ENCODE data around the gene STX8. TPM values are rescaled to one million over a fixed set of nuclear protein-coding genes. Genes with fewer than 3 reads are reported as not detected.

The STX8 gene
- total RNA-seq, 1 donor: 77.5 TPM

DNA sequence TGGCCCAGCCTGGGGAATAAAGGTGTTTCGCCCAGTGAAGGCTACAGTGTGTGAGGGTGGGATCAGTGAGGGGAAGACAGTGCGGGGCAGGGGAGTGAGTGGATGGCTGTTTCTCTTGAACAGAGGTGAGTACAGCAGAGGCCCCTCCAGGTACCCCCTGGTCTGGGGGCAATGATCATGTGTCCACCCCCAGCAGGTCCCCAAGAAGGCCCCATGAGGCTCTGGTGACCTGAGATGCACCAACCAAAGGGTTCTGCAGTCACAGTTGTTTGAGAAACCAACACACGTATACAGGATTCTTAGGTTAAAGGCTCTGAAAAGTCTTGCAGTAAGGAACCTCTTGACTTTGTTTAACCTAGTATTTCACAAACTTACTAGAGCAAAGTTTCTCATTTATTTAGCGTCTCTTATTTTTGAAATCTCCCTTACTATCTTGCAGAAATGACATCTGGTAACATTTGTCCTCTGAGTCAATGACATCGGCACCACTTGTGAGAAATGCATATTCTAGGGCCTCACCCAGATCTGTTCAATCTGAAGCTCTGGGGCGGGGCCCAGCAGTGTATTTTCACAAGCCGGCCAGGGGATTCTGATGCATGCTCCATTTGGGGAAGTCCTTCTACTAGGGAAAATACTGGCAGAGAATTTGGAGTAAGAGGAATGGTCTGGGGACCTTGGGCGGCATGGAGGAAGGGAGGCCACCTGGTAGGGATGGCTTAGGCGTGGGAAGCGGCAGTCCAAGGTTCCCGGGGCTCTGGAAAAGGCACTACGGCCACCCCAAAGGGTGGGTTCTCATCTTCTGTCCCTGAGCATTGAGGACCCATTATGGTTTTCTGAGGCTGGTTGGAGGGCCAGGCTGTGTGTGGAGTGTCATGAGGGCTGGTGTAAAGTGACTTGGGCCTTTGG is 337.0 kb downstream of the STX8 start:
- TF ChIP-seq, protein P1, sequence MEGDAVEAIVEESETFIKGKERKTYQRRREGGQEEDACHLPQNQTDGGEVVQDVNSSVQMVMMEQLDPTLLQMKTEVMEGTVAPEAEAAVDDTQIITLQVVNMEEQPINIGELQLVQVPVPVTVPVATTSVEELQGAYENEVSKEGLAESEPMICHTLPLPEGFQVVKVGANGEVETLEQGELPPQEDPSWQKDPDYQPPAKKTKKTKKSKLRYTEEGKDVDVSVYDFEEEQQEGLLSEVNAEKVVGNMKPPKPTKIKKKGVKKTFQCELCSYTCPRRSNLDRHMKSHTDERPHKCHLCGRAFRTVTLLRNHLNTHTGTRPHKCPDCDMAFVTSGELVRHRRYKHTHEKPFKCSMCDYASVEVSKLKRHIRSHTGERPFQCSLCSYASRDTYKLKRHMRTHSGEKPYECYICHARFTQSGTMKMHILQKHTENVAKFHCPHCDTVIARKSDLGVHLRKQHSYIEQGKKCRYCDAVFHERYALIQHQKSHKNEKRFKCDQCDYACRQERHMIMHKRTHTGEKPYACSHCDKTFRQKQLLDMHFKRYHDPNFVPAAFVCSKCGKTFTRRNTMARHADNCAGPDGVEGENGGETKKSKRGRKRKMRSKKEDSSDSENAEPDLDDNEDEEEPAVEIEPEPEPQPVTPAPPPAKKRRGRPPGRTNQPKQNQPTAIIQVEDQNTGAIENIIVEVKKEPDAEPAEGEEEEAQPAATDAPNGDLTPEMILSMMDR (IDR thresholded peaks at IDR 0.05; ENCODE audit: insufficient read depth, low read length): no peak
- H3K4me3 ChIP-seq (ENCODE audit: low read depth, low read length): no peak overlapping the region
- no peak for DNase-seq (ENCODE audit: low read depth)

DNA sequence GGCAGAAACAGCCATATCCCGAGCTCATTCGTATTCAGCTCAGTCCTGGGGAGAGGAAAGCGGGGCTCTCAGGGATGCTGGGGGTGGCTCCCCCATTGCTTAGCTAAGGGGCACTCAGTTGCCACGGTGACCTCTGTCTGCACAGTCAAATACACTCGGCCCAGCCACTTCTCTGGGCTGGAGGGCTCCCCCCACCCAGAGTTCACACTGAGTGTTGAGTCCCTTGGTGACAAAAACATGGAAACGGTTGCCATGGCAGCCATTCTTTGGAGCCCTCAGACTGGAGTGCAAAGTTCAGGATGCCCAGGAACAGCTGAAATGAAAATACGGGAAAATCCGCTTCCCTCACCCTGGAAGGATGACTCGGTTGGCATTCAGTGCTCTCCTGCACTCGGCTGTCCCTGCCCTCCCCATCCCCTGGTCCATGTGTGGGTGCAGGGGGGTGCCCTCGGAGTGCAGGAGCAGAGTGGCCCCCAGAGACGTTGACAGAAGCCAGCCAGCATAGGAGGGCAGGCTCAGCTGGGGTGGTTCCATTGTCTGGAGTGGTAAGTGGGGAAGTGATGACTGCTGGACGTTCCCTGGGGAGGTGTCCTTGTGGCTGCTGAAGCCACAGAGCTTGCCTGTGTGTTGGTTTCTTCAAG is 337.8 kb downstream of the STX8 start:
- DNase-seq (ENCODE audit: low read depth): no peak
- H3K4me3 ChIP-seq (ENCODE audit: low read depth, low read length): no peak overlapping the region
- TF ChIP-seq, protein P1 (IDR thresholded peaks at IDR 0.05; ENCODE audit: insufficient read depth, low read length): no peak

GRCh38 chr17:9237053-9237410 is 338.6 kb downstream of the STX8 start:
- DNase-seq (ENCODE audit: low read depth): no peak
- TF ChIP-seq, protein P1 (IDR thresholded peaks at IDR 0.05; ENCODE audit: insufficient read depth, low read length): no peak
- H3K4me3 ChIP-seq (ENCODE audit: low read depth, low read length): no peak overlapping the region

GRCh38 chr17:9236286-9237052 is 339.2 kb downstream of the STX8 start:
- TF ChIP-seq, protein P1 (IDR thresholded peaks at IDR 0.05; ENCODE audit: insufficient read depth, low read length): no peak
- no peak for DNase-seq (ENCODE audit: low read depth)
- H3K4me3 ChIP-seq (ENCODE audit: low read depth, low read length): no peak overlapping the region

DNA sequence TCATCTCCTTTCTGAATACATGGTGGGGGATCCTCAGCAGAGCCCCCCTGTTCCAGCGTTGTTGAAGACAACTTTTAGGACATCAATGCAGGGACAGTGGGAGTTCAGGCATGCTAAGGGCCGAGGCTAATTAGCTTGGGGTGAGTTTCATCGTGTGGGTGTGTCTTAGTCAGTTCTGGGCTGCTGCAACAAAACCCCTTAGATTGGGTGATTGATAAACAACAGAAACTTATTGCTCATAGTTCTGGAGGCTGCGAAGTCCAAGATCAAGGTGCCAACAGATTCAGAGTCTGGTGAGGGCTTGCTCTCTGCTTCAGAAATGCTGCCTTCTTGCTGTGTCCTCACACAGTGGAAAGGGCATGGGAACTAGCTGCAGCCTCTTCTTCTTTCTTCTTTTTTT is 340.3 kb downstream of the STX8 start:
- DNase-seq (ENCODE audit: low read depth): no peak

DNA sequence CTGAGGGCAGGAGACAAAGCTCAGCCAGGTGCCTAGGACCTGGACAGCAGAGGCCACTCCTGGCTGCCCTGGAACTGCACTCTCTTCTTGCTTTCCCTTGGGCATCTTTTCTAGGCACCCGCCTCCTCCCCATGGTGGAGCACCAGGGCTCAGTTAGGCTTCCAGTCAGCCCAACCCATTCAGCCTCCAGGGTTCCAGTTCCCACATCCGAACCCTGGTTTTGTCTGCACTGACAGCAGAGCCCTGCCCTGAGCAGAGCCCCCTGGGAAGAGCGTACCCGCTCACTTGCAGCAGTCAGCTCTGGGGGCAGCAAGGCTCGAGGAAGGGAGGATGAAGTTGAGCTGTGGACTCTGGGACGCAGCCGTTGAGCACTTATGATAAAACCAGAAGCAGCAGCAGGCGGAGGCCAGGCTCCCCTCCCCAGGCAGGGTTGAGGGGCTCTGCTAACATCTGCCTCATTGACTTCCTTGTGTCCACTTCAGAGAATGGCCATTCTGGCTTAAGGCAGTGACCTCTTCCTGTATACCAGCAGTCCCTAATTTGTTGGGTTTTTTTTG is 341.2 kb downstream of the STX8 start:
- TF ChIP-seq, protein P1 (IDR thresholded peaks at IDR 0.05; ENCODE audit: insufficient read depth, low read length): no peak
- DNase-seq (ENCODE audit: low read depth): no peak

More for the DNA sequence above, 340.3 kb downstream of the STX8 start:
- no peak overlapping the region for H3K4me3 ChIP-seq (ENCODE audit: low read depth, low read length)
- TF ChIP-seq, protein P1 (IDR thresholded peaks at IDR 0.05; ENCODE audit: insufficient read depth, low read length): no peak

More for the DNA sequence above, 341.2 kb downstream of the STX8 start:
- H3K4me3 ChIP-seq (ENCODE audit: low read depth, low read length): no peak overlapping the region
